Activated T-helper 17 cell treated with anti-CD3 and anti-CD28 coated beads, Interleukin-2, amount 50 U/mL, for 72 hours (primary cell): ENCODE measurements around the gene SH3GLB2. TPM values are rescaled to one million over a fixed set of nuclear protein-coding genes. Genes with fewer than 3 reads are reported as not detected.
A peak's percentile ranks its signal among the peaks of the same experiment; 100 is the strongest.
"Not testable (repeated sequence)": the region's sequence is repeated elsewhere in the genome, so short reads cannot be mapped to it uniquely, and the experiment has no call there.

Experiments
- ATAC-seq: fragments of 150-1000 bp; cut with Tn5 transposase; replicated peaks from 2 replicates; pipeline ENCODE4 v1.10.0; 2021; ENCODE audit warnings: mild to moderate bottlenecking, moderate library complexity
- H3K27ac Mint-ChIP-seq: one replicate; pipeline ENCODE4 v1.8.0; 2022; ENCODE audit warnings: mixed read lengths
- H3K27me3 Mint-ChIP-seq: one replicate; pipeline ENCODE4 v1.8.0; 2022; ENCODE audit warnings: mixed read lengths
- H3K36me3 Mint-ChIP-seq: one replicate; pipeline ENCODE4 v1.8.0; 2022; ENCODE audit warnings: low read depth, mild to moderate bottlenecking, mixed read lengths
- H3K4me1 Mint-ChIP-seq: one replicate; pipeline ENCODE4 v1.8.0; 2022; ENCODE audit warnings: mixed read lengths
- H3K4me3 Mint-ChIP-seq: one replicate; pipeline ENCODE4 v1.8.0; 2022; ENCODE audit warnings: mild to moderate bottlenecking, mixed read lengths
- H3K9me3 Mint-ChIP-seq: one replicate; pipeline ENCODE4 v1.8.0; 2022; ENCODE audit warnings: mixed read lengths
- total RNA-seq, 2 donors: library from RNA; stranded (reverse); gene quantifications; one replicate each; pipeline ENCODE4 v1.2.3, GENCODE V29; 2022

SH3GLB2 gene
- total RNA-seq, 2 donors from 2014 or later, result 57.7 to 76.0 TPM

DNA sequence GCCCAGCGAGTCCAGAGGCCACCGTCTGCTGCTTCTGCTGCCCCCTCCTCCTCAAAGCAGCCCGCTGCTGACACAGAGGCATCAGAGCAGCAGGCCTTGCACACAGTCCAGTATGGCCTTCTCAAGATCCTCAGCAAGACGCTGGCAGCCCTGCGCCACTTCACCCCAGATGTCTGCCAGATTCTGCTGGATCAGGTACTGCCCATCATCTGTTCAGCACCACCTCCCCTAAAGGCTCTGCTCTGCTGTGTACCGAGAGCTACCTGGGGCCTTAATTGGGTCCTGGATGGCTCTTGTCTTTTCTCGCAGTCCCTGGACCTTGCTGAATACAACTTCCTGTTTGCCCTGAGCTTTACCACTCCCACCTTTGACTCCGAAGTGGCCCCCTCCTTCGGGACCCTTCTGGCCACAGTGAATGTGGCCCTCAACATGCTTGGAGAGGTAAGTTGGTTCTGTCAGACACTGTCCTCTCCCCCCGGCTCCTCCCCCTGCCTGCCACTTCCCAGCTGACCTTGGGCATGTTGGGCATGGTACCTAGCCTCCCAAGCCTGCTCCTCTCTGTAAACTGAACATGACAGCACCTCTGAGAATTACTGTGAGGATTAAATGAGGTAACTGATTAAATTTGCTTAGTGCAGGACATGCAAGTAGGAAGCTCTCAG lies 22.7 kb downstream of the SH3GLB2 start:
- H3K27ac Mint-ChIP-seq, result peak overlapping the region; percentile 47
- H3K4me3 Mint-ChIP-seq, result no peak overlapping the region
- peaks cover 75% of the 10 kb centered on the region for H3K36me3 Mint-ChIP-seq
- ATAC-seq, result no peak
- no peaks in the 10 kb centered on the region for H3K27me3 Mint-ChIP-seq
- H3K4me1 Mint-ChIP-seq, result peaks cover 3% of the 10 kb centered on the region
- H3K9me3 Mint-ChIP-seq, result no peaks in the 10 kb centered on the region

DNA sequence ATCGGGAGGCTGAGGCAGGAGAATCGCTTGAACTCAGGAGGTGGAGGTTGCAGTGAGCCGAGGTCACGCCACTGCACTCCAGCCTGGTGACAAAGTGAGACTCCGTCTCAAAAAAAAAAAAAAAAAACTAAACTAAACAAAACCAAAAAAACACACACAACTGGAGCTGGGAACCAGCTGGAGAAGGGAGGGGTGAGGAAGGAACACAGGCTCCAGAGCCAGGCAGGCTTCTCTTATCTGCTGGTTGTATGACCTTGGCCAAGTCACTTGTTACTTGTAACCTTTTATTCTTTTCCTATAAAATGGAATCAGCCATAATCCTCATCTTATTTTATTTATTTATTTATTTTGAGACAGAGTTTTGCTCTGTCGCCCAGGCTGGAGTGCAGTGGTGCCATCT lies 24.0 kb downstream of the SH3GLB2 start:
- H3K27ac Mint-ChIP-seq, H3K4me3 Mint-ChIP-seq, ATAC-seq, H3K4me1 Mint-ChIP-seq, H3K9me3 Mint-ChIP-seq, H3K27me3 Mint-ChIP-seq: not testable (repeated sequence)
- peaks cover 88% of the 10 kb centered on the region for H3K36me3 Mint-ChIP-seq

DNA sequence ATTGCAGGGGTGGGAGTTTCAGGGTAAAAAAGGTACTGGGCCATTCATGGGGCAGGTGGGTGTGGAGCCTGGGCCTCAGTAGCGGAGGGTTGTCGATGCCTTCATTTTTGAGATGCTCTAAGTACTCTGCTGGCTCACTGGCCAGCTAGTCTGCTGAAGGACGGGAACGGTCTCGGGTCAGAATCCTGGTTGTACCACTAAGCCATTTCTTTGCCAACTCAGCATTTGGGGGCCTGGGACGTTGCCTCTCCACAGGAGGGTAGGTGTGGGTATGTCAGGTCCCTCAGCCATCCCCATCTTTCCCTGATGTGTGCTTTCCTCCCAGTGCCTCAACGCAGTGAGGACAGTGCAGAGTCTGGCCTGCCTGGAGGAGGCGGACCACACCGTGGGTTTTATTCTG lies 25.1 kb downstream of the SH3GLB2 start:
- Mint-ChIP-seq H3K27ac (no peak overlapping the region), H3K27me3 (no peaks in the 10 kb centered on the region), H3K36me3 (peaks cover 99% of the 10 kb centered on the region), H3K4me3 (no peak overlapping the region), H3K4me1 (peaks cover 3% of the 10 kb centered on the region), H3K9me3 (no peaks in the 10 kb centered on the region)
- ATAC-seq, result no peak

DNA sequence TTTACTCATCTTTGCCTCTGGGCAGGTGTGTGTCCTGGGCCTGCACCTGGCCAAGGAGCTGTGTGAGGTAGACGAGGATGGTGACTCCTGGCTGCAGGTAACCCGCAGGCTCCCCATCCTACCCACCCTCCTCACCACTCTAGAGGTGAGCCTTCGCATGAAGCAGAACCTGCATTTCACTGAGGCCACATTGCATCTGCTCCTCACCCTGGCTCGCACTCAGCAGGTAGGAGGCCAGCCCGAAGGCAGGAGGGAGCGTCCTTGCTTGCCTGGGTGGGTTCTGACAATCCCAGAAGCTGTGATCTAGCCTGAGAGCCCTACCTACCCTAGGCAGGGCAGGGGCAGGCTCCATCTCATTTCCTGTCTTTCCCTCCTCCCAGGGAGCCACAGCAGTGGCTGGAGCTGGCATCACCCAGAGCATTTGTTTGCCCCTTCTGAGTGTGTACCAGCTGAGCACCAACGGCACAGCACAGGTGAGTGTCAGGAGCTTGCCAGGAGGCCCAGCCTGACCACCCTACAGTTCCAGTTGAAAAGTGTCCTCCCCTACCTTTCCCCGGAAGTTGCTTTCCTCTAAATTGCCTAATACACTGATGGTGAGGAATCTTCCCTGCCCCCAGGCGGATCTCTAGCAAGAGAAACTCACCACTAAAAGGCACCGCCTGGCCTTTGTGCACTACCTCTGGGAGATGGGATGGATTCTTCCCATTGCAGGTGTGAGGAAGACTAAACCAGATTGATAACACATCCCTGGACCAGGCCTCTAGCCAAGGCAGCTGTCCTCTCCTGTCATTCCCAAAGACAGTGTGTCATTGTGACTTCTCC lies 26.4 kb downstream of the SH3GLB2 start:
- peak overlapping the region; percentile 21 for H3K27ac Mint-ChIP-seq
- H3K36me3 Mint-ChIP-seq, result peaks cover 100% of the 10 kb centered on the region
- ATAC-seq, result no peak
- no peaks in the 10 kb centered on the region for H3K9me3 Mint-ChIP-seq
- H3K4me3 Mint-ChIP-seq, result no peak overlapping the region
- H3K4me1 Mint-ChIP-seq, result no peaks in the 10 kb centered on the region
- H3K27me3 Mint-ChIP-seq, result no peaks in the 10 kb centered on the region

DNA sequence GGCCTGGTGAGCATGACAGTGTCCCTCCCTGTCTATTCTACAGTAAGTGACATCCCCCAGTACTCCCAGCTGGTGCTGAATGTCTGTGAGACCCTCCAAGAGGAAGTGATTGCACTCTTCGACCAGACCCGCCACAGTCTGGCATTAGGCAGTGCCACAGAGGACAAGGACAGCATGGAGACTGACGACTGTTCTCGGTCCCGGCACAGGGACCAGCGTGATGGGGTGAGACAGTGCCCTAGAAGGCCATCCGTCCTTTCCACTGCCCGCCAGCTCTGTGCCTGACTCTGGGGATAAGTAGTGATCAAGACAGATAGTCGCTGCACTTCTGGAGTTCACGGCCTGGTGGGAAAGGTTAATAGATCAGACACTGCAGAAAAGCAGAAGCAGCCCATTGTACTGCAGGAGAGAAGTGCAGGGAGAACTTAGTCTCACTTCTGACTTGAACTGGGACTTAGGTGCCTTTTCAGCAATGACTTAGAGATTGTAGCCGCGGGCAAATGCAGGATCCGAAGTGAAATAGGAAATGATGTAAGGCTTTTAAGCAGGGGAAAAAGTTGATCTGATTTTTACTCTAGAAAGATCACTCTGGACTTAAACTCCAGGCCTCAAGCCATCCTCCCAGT lies 28.4 kb downstream of the SH3GLB2 start:
- H3K27ac Mint-ChIP-seq, result no peak overlapping the region
- no peak overlapping the region for H3K4me3 Mint-ChIP-seq
- no peak for ATAC-seq

DNA sequence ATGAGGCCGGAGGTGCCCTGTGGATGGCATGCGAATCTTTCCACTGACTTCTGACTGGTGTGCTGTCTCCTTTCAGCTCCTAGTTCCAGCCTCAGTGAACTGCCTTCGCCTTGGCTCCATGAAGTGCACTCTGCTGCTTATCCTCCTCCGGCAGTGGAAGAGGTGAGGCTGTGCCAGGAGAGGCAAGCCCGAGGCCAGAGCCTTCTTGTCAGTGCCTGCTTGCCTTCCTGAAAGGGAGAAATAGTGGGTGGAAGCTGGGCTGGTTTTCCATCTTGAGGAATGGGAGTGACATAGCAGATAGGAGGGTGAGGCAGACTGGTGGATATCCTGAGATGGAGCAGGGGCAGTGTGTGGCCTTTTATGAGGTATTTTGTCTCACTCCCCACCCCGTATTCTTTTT lies 29.7 kb downstream of the SH3GLB2 start:
- Mint-ChIP-seq H3K9me3 (no peaks in the 10 kb centered on the region), H3K27me3 (no peaks in the 10 kb centered on the region), H3K4me1 (no peaks in the 10 kb centered on the region), H3K36me3 (peaks cover 100% of the 10 kb centered on the region), H3K27ac (no peak overlapping the region), H3K4me3 (no peak overlapping the region)
- ATAC-seq, result no peak

More for the DNA sequence above, 28.4 kb downstream of the SH3GLB2 start:
- Mint-ChIP-seq H3K9me3 (no peaks in the 10 kb centered on the region), H3K4me1 (no peaks in the 10 kb centered on the region), H3K27me3 (no peaks in the 10 kb centered on the region), H3K36me3 (peaks cover 100% of the 10 kb centered on the region)

DNA sequence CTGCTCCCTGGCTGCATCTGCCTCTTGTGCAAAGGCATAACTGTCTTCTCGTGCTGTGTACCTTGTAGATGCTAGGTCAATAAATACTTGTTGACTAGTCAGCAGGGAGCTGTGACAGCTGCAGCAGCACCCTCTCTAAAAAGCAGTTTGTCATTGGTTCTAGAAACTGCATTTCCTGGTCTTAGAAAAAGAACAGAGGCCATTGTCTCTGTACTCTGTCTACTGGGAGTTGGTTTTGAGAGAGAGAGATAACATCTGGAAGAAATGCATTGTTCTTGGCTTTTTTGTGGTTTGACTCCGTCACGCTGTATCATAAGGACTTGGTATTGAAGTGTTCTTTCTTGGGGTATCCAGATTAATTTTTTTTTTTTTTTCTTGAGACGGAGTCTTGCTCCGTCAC lies 32.3 kb downstream of the SH3GLB2 start:
- Mint-ChIP-seq H3K36me3 (peaks cover 96% of the 10 kb centered on the region), H3K27ac (no peak overlapping the region), H3K4me3 (no peak overlapping the region), H3K27me3 (no peaks in the 10 kb centered on the region), H3K4me1 (no peaks in the 10 kb centered on the region), H3K9me3 (no peaks in the 10 kb centered on the region)
- no peak for ATAC-seq

DNA sequence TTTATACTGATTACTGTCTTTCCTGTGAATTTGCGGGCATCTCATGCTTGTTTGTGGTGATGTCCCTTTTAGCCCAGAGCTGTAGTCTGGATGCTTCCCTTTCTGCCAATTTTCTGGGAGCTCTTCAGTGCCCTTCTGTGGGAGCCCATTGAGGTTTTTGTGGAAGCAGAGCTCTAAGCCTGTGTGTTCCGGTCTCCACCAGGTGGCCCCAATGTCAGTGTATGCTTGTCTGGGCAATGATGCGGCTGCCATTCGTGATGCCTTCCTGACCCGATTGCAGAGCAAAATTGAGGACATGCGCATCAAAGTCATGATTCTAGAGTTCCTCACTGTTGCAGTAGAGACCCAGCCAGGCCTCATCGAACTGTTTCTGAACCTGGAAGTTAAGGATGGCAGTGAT lies 35.1 kb downstream of the SH3GLB2 start:
- Mint-ChIP-seq H3K27me3 (no peaks in the 10 kb centered on the region), H3K4me3 (no peak overlapping the region), H3K27ac (no peak overlapping the region), H3K4me1 (no peaks in the 10 kb centered on the region), H3K36me3 (peaks cover 94% of the 10 kb centered on the region), H3K9me3 (no peaks in the 10 kb centered on the region)
- no peak for ATAC-seq

DNA sequence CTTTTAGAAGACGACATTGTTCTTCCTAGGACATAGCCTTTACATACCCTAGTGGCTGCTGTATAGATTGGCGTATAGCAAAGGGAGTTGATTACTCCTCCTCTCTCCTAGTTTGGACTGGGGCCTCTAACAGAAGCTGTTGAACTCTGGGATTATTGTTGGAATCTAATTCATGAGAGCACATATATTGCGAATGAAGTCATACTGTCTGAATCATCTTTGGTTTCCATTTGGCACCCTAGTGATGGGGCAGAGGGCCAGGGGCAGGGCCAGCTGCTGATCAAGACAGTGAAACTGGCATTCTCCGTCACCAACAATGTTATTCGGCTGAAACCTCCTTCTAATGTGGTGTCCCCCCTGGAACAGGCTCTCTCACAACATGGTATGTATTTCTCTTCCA lies 40.3 kb downstream of the SH3GLB2 start:
- no peaks in the 10 kb centered on the region for H3K27me3 Mint-ChIP-seq
- peak overlapping the region; percentile 48 for H3K27ac Mint-ChIP-seq
- H3K9me3 Mint-ChIP-seq, result no peaks in the 10 kb centered on the region
- no peak overlapping the region for H3K4me3 Mint-ChIP-seq
- ATAC-seq, result no peak
- peaks cover 91% of the 10 kb centered on the region for H3K36me3 Mint-ChIP-seq
- no peaks in the 10 kb centered on the region for H3K4me1 Mint-ChIP-seq

DNA sequence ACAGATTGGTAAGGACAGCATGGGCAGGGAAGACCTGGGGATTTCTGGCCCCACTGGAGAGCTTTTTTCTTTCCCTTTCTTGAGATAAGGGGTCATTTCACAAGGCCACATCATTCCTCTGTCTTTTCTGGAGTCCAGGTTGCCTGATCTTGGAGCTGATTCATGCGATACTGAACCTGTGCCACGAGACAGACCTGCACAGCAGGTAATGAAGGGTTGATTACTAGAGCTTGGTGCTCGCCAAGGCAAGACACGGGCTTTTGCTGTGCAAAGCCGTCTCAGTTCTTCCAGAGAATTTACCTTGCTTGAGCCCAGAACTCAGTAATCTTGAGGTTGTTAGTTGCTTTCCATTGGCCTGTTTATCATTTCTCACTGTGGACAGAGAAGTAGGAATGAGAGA lies 41.5 kb downstream of the SH3GLB2 start:
- ATAC-seq, result no peak
- no peaks in the 10 kb centered on the region for H3K9me3 Mint-ChIP-seq
- no peak overlapping the region for H3K4me3 Mint-ChIP-seq
- H3K27me3 Mint-ChIP-seq, result no peaks in the 10 kb centered on the region
- H3K36me3 Mint-ChIP-seq, result peaks cover 93% of the 10 kb centered on the region
- peak overlapping the region; percentile 11 for H3K27ac Mint-ChIP-seq
- no peaks in the 10 kb centered on the region for H3K4me1 Mint-ChIP-seq

DNA sequence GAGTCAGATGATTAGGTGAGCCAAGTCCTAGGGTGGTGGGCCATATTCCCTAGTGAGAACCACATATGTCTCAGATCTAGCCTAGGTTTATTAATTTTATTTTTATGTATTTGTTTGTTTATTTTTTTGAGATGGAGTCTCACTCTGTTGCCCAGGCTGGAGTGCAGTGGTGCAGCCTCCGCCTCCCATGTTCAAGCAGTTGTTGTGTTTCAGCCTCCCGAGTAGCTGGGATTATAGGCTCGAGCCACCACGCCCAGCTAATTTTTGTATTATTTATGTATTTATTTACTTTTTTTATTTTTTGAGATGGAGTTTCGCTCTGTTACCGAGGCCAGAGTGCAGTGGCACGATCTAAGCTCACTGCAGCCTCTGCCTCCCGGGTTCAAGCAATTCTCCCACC lies 44.6 kb downstream of the SH3GLB2 start:
- no peak for ATAC-seq
- Mint-ChIP-seq H3K36me3 (peaks cover 98% of the 10 kb centered on the region), H3K27ac (no peak overlapping the region)

DNA sequence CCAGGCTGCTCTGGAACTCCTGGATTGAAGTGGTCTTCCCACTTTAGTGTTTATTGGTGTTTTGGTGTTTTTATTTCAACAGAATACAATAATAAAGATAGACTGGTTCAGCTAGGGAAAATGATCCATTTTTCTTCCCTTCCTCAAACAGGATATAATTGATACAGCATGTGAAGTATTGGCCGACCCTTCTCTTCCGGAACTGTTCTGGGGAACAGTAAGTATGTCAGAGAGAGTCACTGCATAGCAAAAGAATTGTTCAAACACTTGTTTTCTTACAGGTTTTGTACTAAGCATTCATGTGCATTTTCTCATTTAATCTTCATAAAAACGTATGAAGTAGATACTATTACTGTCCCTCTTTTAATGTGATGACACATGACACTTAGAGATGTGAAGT lies 49.0 kb downstream of the SH3GLB2 start:
- H3K9me3 Mint-ChIP-seq, result no peaks in the 10 kb centered on the region
- H3K27ac Mint-ChIP-seq, result no peak overlapping the region
- no peaks in the 10 kb centered on the region for H3K4me1 Mint-ChIP-seq
- no peak for ATAC-seq
- H3K4me3 Mint-ChIP-seq, result no peak overlapping the region
- H3K27me3 Mint-ChIP-seq, result no peaks in the 10 kb centered on the region
- peaks cover 97% of the 10 kb centered on the region for H3K36me3 Mint-ChIP-seq

More for the DNA sequence above, 44.6 kb downstream of the SH3GLB2 start:
- Mint-ChIP-seq H3K9me3 (no peaks in the 10 kb centered on the region), H3K4me1 (no peaks in the 10 kb centered on the region), H3K4me3 (no peak overlapping the region), H3K27me3 (no peaks in the 10 kb centered on the region)

DNA sequence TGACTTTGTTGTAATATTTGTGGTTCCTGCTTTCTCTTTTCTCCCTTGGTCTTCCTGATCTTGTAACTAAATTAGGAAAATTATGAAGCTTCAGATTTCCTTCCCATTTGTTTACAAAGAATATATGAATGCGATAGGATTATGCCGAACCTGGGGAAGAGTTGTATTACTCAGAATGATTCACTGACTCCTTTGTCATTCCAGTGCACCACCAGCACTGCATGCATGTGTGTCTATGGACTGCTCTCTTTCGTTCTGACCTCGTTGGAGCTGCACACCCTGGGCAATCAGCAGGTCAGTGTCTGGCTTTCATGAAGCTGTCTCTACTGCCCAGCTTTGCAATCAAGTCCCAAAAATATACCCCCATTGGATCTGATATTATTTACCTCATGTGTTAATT lies 55.2 kb downstream of the SH3GLB2 start:
- no peak overlapping the region for H3K27ac Mint-ChIP-seq
- ATAC-seq, result no peak
- H3K36me3 Mint-ChIP-seq, result peaks cover 100% of the 10 kb centered on the region
- no peak overlapping the region for H3K4me3 Mint-ChIP-seq
- H3K9me3 Mint-ChIP-seq, result no peaks in the 10 kb centered on the region
- no peaks in the 10 kb centered on the region for H3K4me1 Mint-ChIP-seq
- H3K27me3 Mint-ChIP-seq, result no peaks in the 10 kb centered on the region

DNA sequence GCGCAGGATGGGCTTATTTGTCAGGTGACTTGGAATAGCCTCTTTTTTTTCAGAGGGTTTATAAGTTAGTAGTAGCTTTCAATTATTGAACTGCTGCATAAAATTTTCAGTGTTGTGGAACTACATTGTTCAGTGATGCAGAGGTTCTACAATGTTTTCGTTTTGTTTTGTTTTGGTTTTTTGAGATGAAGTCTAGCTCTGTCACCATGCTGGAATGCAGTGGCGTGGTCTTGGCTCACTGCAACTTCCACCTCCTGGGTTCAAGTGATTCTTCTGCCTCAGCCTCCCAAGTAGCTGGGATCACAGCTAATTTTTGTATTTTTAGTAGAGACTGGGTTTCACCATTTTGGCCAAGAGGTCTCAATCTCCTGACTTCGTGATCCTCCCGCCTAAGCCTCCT lies 58.6 kb downstream of the SH3GLB2 start:
- peaks cover 94% of the 10 kb centered on the region for H3K36me3 Mint-ChIP-seq
- H3K27me3 Mint-ChIP-seq, result no peaks in the 10 kb centered on the region
- no peak for ATAC-seq
- H3K27ac Mint-ChIP-seq, result no peak overlapping the region
- no peaks in the 10 kb centered on the region for H3K9me3 Mint-ChIP-seq
- H3K4me1 Mint-ChIP-seq, result no peaks in the 10 kb centered on the region
- no peak overlapping the region for H3K4me3 Mint-ChIP-seq

DNA sequence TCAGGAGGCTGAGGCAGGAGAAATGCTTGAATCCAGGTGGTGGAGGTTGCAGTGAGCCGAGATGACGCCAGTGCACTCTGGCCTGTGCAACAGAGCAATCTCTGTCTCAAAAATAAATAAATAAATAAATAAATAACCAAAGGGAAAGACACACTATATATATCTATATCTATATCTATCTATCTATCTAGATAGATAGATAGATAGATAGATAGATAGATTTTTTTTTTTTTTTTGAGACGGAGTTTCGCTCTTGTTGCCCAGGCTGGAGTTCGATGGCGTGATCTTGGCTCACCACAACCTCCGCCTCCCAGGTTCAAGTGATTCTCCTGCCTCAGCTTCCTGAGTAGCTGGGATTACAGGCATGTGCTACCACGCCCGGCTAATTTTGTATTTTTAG lies 66.7 kb downstream of the SH3GLB2 start:
- peaks cover 94% of the 10 kb centered on the region for H3K36me3 Mint-ChIP-seq
- not testable (repeated sequence) for H3K4me1 Mint-ChIP-seq, H3K9me3 Mint-ChIP-seq, H3K4me3 Mint-ChIP-seq, H3K27ac Mint-ChIP-seq, H3K27me3 Mint-ChIP-seq, ATAC-seq
